Pancreas (tissue), 10 donors: ENCODE results near the gene KLHL35. TPM values are rescaled to one million over a fixed set of nuclear protein-coding genes. Genes with fewer than 3 reads are reported as not detected.

Experiments used
- ATAC-seq, 4 donors: fragments of 200-7000 bp; cut with Tn5 transposase; one replicate each; pipeline versions ENCODE4 v1.8.0 to v1.9.1; 2020; ENCODE audit warnings: mild to moderate bottlenecking in 4 of 4, moderate library complexity in 4 of 4
- DNase-seq, 6 donors: peaks; one replicate each; pipeline ENCODE4 v3.0.0-alpha.2; 2020
- FAIRE-seq: peaks from 2 replicates; lab custom pipeline; 2012; peaks lifted over from hg19 to GRCh38; lab: Jason Lieb, UNC
- H3K27ac ChIP-seq, 4 donors: fragments of 200-600 bp; sonication (generic); 1 replicate in 3 of 4; 2 replicates in 1 of 4; pipeline versions ENCODE4 v1.5.0 to v1.8.0; 2020
- H3K27me3 ChIP-seq, 4 donors: fragments of 200-600 bp; one replicate each; pipeline ENCODE4 v1.8.0; 2021
- H3K36me3 ChIP-seq, 3 donors: fragments of 200-600 bp; sonication (generic) in 1 of 3; one replicate each; pipeline versions ENCODE4 v1.5.0 to v1.8.0; 2020 to 2021
- H3K4me1 ChIP-seq, 3 donors: fragments of 200-600 bp; one replicate each; pipeline ENCODE4 v1.8.0; 2021
- H3K4me3 ChIP-seq, 4 donors: fragments of 200-600 bp; sonication (generic) in 2 of 4; one replicate each; pipeline versions ENCODE4 v1.5.0 to v1.8.0; 2020 to 2021
- H3K9me3 ChIP-seq, 4 donors: fragments of 200-600 bp; one replicate each; pipeline ENCODE4 v1.8.0; 2021
- CTCF ChIP-seq, 4 donors: fragments of 200-600 bp; sonication (generic) in 3 of 4; IDR thresholded peaks; one replicate each; pipeline versions ENCODE4 v1.5.0 to v1.8.0; 2021; ENCODE audit warnings: antibody characterized with exemption in 4 of 4
- WGBS, 2 donors: extraction: QIAGEN DNeasy Blood & Tissue Kit; methylation state at CpG; one replicate each; pipeline ENCODE4 v1.1.7; 2013; 5-methylcytosine and 5-hydroxymethylcytosine counted together
- intact Hi-C, 3 donors: fragments of 100-400 bp; cut with DNase I; formaldehyde crosslinking; loops; one replicate each; pipeline versions ENCODE4 v1.11.1 to v1.14.2; 2022
- polyA plus RNA-seq, 2 donors: library from polyadenylated mRNA; stranded (reverse); fragments of 200-250 nt; gene quantifications; one replicate each; pipeline ENCODE4 v1.2.3, GENCODE V29; 2013
- total RNA-seq, 6 donors: library from RNA; stranded (reverse); fragmentation: NEBNext Ultra II Directional in 4 of 6; extraction: Animal tissue kit (Norgen Biotek cat#: 25700) in 4 of 6; gene quantifications; one replicate each; pipeline versions ENCODE4 v1.2.1 to v1.2.4, GENCODE V29; 2021 to 2023
- donor health status: healthy with polysubstance abuse.
- donor health status: DM: no; HTN: no; CAD: no; lungs with moderate emphysema.
- donor health status: DM: no; HTN: no; CAD: no.
- donor health status: control.
- donor health status: control.
- donor health status: Bipolar disorder and iron deficiency.
- donor health status: DM: yes; HTN: yes; CAD: no.
- donor health status: DM: no; HTN: no; CAD: no.
- donor health status: DM: no; HTN: no; CAD: no.
- donor health status: DM: yes; HTN: yes; CAD: no.

KLHL35 gene
- total and polyA plus RNA-seq, 8 donors = 0.97 to 3.1 (median 1.8) TPM

GRCh38 chr11:75428281-75428724, 4.7 kb downstream of the KLHL35 start:
- Histone ChIP-seq H3K9me3 (no peaks in the 10 kb centered on the region), H3K27me3 (no peaks in the 10 kb centered on the region), H3K4me1 (peaks cover 3 to 7% (median 4%) of the 10 kb centered on the region in 3 donors), H3K27ac (peak overlapping the region in 3 of 4 donors; percentile 48 to 53 (median 52)), H3K36me3 (no peaks in the 10 kb centered on the region), H3K4me3 (peak overlapping the region; percentile 12 to 39 (median 18))
- WGBS, 2 donors = 36 to 63% methylated on average over 32 of the region's 32 CpGs
- TF ChIP-seq CTCF (IDR thresholded peaks at IDR 0.05) = no peak
- ATAC-seq (peak; percentile 71 to 91 (median 89)), DNase-seq (peak; percentile 79 to 96 (median 90)), FAIRE-seq (peak; percentile 67)
- intact Hi-C loops = no loop called here

- DNase-seq (peak in 2 of 6 donors; percentile 35 to 36), ATAC-seq (no peak), FAIRE-seq (no peak)
- H3K4me3 ChIP-seq = no peak overlapping the region
- intact Hi-C loops = no loop called here
- H3K36me3 ChIP-seq = no peaks in the 10 kb centered on the region
- H3K27me3 ChIP-seq = no peaks in the 10 kb centered on the region
- no peak for TF ChIP-seq CTCF (IDR thresholded peaks at IDR 0.05)
- peaks cover 7 to 12% (median 11%) of the 10 kb centered on the region in 3 donors for H3K4me1 ChIP-seq
- no peak overlapping the region for H3K27ac ChIP-seq
- H3K9me3 ChIP-seq = no peaks in the 10 kb centered on the region
Observed at GRCh38 chr11:75427181-75427580, 5.8 kb downstream of the KLHL35 start.

- Histone ChIP-seq H3K27ac (no peak overlapping the region), H3K4me3 (no peak overlapping the region), H3K27me3 (no peaks in the 10 kb centered on the region), H3K4me1 (peaks cover 7 to 14% (median 12%) of the 10 kb centered on the region in 3 donors), H3K9me3 (no peaks in the 10 kb centered on the region), H3K36me3 (no peaks in the 10 kb centered on the region)
- DNase-seq (peak in 3 of 6 donors; percentile 9 to 50 (median 25)), FAIRE-seq (no peak), ATAC-seq (no peak)
- WGBS, 2 donors = 88 to 95% methylated on average over 5 of the region's 5 CpGs
- no peak for TF ChIP-seq CTCF (IDR thresholded peaks at IDR 0.05)
- intact Hi-C loops = no loop called here
Observed at GRCh38 chr11:75426720-75427086, 6.3 kb downstream of the KLHL35 start.

GRCh38 chr11:75425422-75425821, 7.6 kb downstream of the KLHL35 start:
- no peak for FAIRE-seq

More at GRCh38 chr11:75425422-75425821, 7.6 kb downstream of the KLHL35 start:
- Histone ChIP-seq H3K4me1 (peaks cover 7 to 14% (median 10%) of the 10 kb centered on the region in 3 donors), H3K27ac (no peak overlapping the region), H3K4me3 (no peak overlapping the region), H3K27me3 (no peaks in the 10 kb centered on the region), H3K9me3 (no peaks in the 10 kb centered on the region), H3K36me3 (no peaks in the 10 kb centered on the region)
- WGBS, 2 donors = 89 to 91% methylated on average over 29 of the region's 29 CpGs
- no peak for TF ChIP-seq CTCF (IDR thresholded peaks at IDR 0.05)
- peak in 3 of 6 donors; percentile 33 to 62 (median 60) for DNase-seq
- no peak for ATAC-seq
- intact Hi-C loops = no loop called here
